Stimulated activated CD8-positive, alpha-beta memory T cell treated with anti-CD3 and anti-CD28 coated beads, Interleukin-12 subunit alpha, Interleukin-12 subunit beta, amount 100 ng/mL, for 4 hours (primary cell): ENCODE measurements around the gene URM1.
"Not testable (repeated sequence)": the region's sequence is repeated elsewhere in the genome, so short reads cannot be mapped to it uniquely, and the experiment has no call there.

ENCODE experiments used
- DNase-seq: peaks from one replicate; pipeline ENCODE4 v3.0.0-alpha.2; 2020; ENCODE audit warnings: low read depth

Gene URM1

GRCh38 chr9:128409450-128409849 is 38.3 kb downstream of the URM1 start:
- DNase-seq = no peak

GRCh38 chr9:128409978-128410377 is 38.8 kb downstream of the URM1 start:
- no peak for DNase-seq

- no peak for DNase-seq
These were observed 40.4 kb downstream of the URM1 start for GRCh38 chr9:128411364-128412119.

- DNase-seq = peak; percentile 11
These were observed 41.1 kb downstream of the URM1 start for GRCh38 chr9:128412120-128412790.

GRCh38 chr9:128413728-128414127 is 42.6 kb downstream of the URM1 start:
- not testable (repeated sequence) for DNase-seq

GRCh38 chr9:128414461-128414860 is 43.3 kb downstream of the URM1 start:
- no peak for DNase-seq

- DNase-seq = no peak
These were observed 44.1 kb downstream of the URM1 start for GRCh38 chr9:128415281-128415680.

- no peak for DNase-seq
These were observed 44.8 kb downstream of the URM1 start for GRCh38 chr9:128416014-128416413.

GRCh38 chr9:128416432-128417019 is 45.4 kb downstream of the URM1 start:
- no peak for DNase-seq

- DNase-seq = no peak
These were observed 48.1 kb downstream of the URM1 start for GRCh38 chr9:128419061-128419925.

GRCh38 chr9:128420060-128420650 is 49.0 kb downstream of the URM1 start:
- peak; percentile 68 for DNase-seq

- peak; percentile 40 for DNase-seq
These were observed 49.7 kb downstream of the URM1 start, which contains the start of gene CERCAM for GRCh38 chr9:128420651-128421481. CERCAM (plus strand) TSS chr9:128420857; CDS start chr9:128420878, 21 bp downstream.

GRCh38 chr9:128421482-128421996 is 50.4 kb downstream of the URM1 start:
- DNase-seq = no peak

- not testable (repeated sequence) for DNase-seq
These were observed 51.0 kb downstream of the URM1 start for GRCh38 chr9:128422022-128422782.

GRCh38 chr9:128422783-128423150 is 51.6 kb downstream of the URM1 start:
- DNase-seq = no peak

- DNase-seq = not testable (repeated sequence)
These were observed 52.2 kb downstream of the URM1 start for GRCh38 chr9:128423356-128423755.

GRCh38 chr9:128424268-128424780 is 53.1 kb downstream of the URM1 start:
- DNase-seq = no peak

GRCh38 chr9:128428644-128429512 is 57.7 kb downstream of the URM1 start:
- DNase-seq = no peak
